Measurements from ENCODE around the gene APBA1.

APBA1 gene

GRCh38 chr9:69658987-69659675 lies 13.0 kb downstream of the APBA1 start:
- Histone ChIP-seq H3K27me3 (ENCODE audit: control insufficient read depth, insufficient read depth, low read length, poor library complexity, severe bottlenecking) (no peaks in the 10 kb centered on the region), H3K4me3 (ENCODE audit: insufficient read depth, low read depth, low read length) (no peak overlapping the region), H3K4me1 (ENCODE audit: control insufficient read depth, insufficient read depth, low read length) (no peaks in the 10 kb centered on the region), H3K9me3 (ENCODE audit: control insufficient read depth, low read length) (no peaks in the 10 kb centered on the region), H3K27ac (ENCODE audit: insufficient read depth, low read depth, low read length, poor library complexity, severe bottlenecking) (no peak overlapping the region), H3K36me3 (ENCODE audit: control insufficient read depth, insufficient read depth, low read length) (no peaks in the 10 kb centered on the region)
- 70 to 83% methylated on average over 3 of the region's 3 CpGs for WGBS, 2 experiments

GRCh38 chr9:69657269-69657668 lies 14.9 kb downstream of the APBA1 start:
- Histone ChIP-seq H3K4me3 (ENCODE audit: insufficient read depth, low read depth, low read length) (no peak overlapping the region), H3K27ac (ENCODE audit: insufficient read depth, low read depth, low read length, poor library complexity, severe bottlenecking) (no peak overlapping the region), H3K36me3 (ENCODE audit: control insufficient read depth, insufficient read depth, low read length) (no peaks in the 10 kb centered on the region), H3K27me3 (ENCODE audit: control insufficient read depth, insufficient read depth, low read length, poor library complexity, severe bottlenecking) (no peaks in the 10 kb centered on the region), H3K4me1 (ENCODE audit: control insufficient read depth, insufficient read depth, low read length) (no peaks in the 10 kb centered on the region), H3K9me3 (ENCODE audit: control insufficient read depth, low read length) (no peaks in the 10 kb centered on the region)

GRCh38 chr9:69655065-69655464 lies 17.1 kb downstream of the APBA1 start:
- WGBS, 2 experiments: 82 to 86% methylated on average over 1 of the region's 2 CpGs
- Histone ChIP-seq H3K27ac (ENCODE audit: insufficient read depth, low read depth, low read length, poor library complexity, severe bottlenecking) (no peak overlapping the region), H3K9me3 (ENCODE audit: control insufficient read depth, low read length) (no peaks in the 10 kb centered on the region), H3K4me3 (ENCODE audit: insufficient read depth, low read depth, low read length) (no peak overlapping the region), H3K4me1 (ENCODE audit: control insufficient read depth, insufficient read depth, low read length) (no peaks in the 10 kb centered on the region), H3K27me3 (ENCODE audit: control insufficient read depth, insufficient read depth, low read length, poor library complexity, severe bottlenecking) (no peaks in the 10 kb centered on the region), H3K36me3 (ENCODE audit: control insufficient read depth, insufficient read depth, low read length) (no peaks in the 10 kb centered on the region)

GRCh38 chr9:69653261-69653660 lies 18.9 kb downstream of the APBA1 start:
- WGBS, 2 experiments: 88 to 95% methylated on average over 1 of the region's 1 CpG
- no peaks in the 10 kb centered on the region for H3K9me3 ChIP-seq (ENCODE audit: control insufficient read depth, low read length)
- no peaks in the 10 kb centered on the region for H3K27me3 ChIP-seq (ENCODE audit: control insufficient read depth, insufficient read depth, low read length, poor library complexity, severe bottlenecking)
- H3K4me3 ChIP-seq (ENCODE audit: insufficient read depth, low read depth, low read length): no peak overlapping the region
- H3K4me1 ChIP-seq (ENCODE audit: control insufficient read depth, insufficient read depth, low read length): no peaks in the 10 kb centered on the region
- no peak overlapping the region for H3K27ac ChIP-seq (ENCODE audit: insufficient read depth, low read depth, low read length, poor library complexity, severe bottlenecking)
- H3K36me3 ChIP-seq (ENCODE audit: control insufficient read depth, insufficient read depth, low read length): no peaks in the 10 kb centered on the region

- H3K36me3 ChIP-seq (ENCODE audit: control insufficient read depth, insufficient read depth, low read length): no peaks in the 10 kb centered on the region
- H3K4me1 ChIP-seq (ENCODE audit: control insufficient read depth, insufficient read depth, low read length): no peaks in the 10 kb centered on the region
- WGBS, 2 experiments: 57 to 61% methylated on average over 3 of the region's 4 CpGs
- H3K27ac ChIP-seq (ENCODE audit: insufficient read depth, low read depth, low read length, poor library complexity, severe bottlenecking): no peak overlapping the region
- H3K9me3 ChIP-seq (ENCODE audit: control insufficient read depth, low read length): no peaks in the 10 kb centered on the region
- no peaks in the 10 kb centered on the region for H3K27me3 ChIP-seq (ENCODE audit: control insufficient read depth, insufficient read depth, low read length, poor library complexity, severe bottlenecking)
- no peak overlapping the region for H3K4me3 ChIP-seq (ENCODE audit: insufficient read depth, low read depth, low read length)
Measured at GRCh38 chr9:69649566-69650250, 22.5 kb downstream of the APBA1 start.

GRCh38 chr9:69647804-69648203 lies 24.4 kb downstream of the APBA1 start:
- Histone ChIP-seq H3K27me3 (ENCODE audit: control insufficient read depth, insufficient read depth, low read length, poor library complexity, severe bottlenecking) (no peaks in the 10 kb centered on the region), H3K9me3 (ENCODE audit: control insufficient read depth, low read length) (no peaks in the 10 kb centered on the region), H3K27ac (ENCODE audit: insufficient read depth, low read depth, low read length, poor library complexity, severe bottlenecking) (no peak overlapping the region), H3K36me3 (ENCODE audit: control insufficient read depth, insufficient read depth, low read length) (no peaks in the 10 kb centered on the region), H3K4me1 (ENCODE audit: control insufficient read depth, insufficient read depth, low read length) (no peaks in the 10 kb centered on the region), H3K4me3 (ENCODE audit: insufficient read depth, low read depth, low read length) (no peak overlapping the region)
- 91 to 94% methylated on average over 3 of the region's 3 CpGs for WGBS, 2 experiments

- WGBS, 2 experiments: 71 to 80% methylated on average over 2 to 3 of the region's 3 CpGs
- no peaks in the 10 kb centered on the region for H3K27me3 ChIP-seq (ENCODE audit: control insufficient read depth, insufficient read depth, low read length, poor library complexity, severe bottlenecking)
- no peaks in the 10 kb centered on the region for H3K9me3 ChIP-seq (ENCODE audit: control insufficient read depth, low read length)
- H3K36me3 ChIP-seq (ENCODE audit: control insufficient read depth, insufficient read depth, low read length): no peaks in the 10 kb centered on the region
- no peak overlapping the region for H3K4me3 ChIP-seq (ENCODE audit: insufficient read depth, low read depth, low read length)
- H3K27ac ChIP-seq (ENCODE audit: insufficient read depth, low read depth, low read length, poor library complexity, severe bottlenecking): no peak overlapping the region
- H3K4me1 ChIP-seq (ENCODE audit: control insufficient read depth, insufficient read depth, low read length): no peaks in the 10 kb centered on the region
Measured at GRCh38 chr9:69646810-69647209, 25.4 kb downstream of the APBA1 start.

GRCh38 chr9:69645488-69645887 lies 26.7 kb downstream of the APBA1 start:
- H3K4me3 ChIP-seq (ENCODE audit: insufficient read depth, low read depth, low read length): no peak overlapping the region
- no peaks in the 10 kb centered on the region for H3K27me3 ChIP-seq (ENCODE audit: control insufficient read depth, insufficient read depth, low read length, poor library complexity, severe bottlenecking)
- H3K4me1 ChIP-seq (ENCODE audit: control insufficient read depth, insufficient read depth, low read length): no peaks in the 10 kb centered on the region
- 80 to 83% methylated on average over 10 of the region's 10 CpGs for WGBS, 2 experiments
- H3K27ac ChIP-seq (ENCODE audit: insufficient read depth, low read depth, low read length, poor library complexity, severe bottlenecking): no peak overlapping the region
- no peaks in the 10 kb centered on the region for H3K9me3 ChIP-seq (ENCODE audit: control insufficient read depth, low read length)
- no peaks in the 10 kb centered on the region for H3K36me3 ChIP-seq (ENCODE audit: control insufficient read depth, insufficient read depth, low read length)

GRCh38 chr9:69643098-69643497 lies 29.1 kb downstream of the APBA1 start:
- Histone ChIP-seq H3K27ac (ENCODE audit: insufficient read depth, low read depth, low read length, poor library complexity, severe bottlenecking) (no peak overlapping the region), H3K9me3 (ENCODE audit: control insufficient read depth, low read length) (no peaks in the 10 kb centered on the region), H3K4me3 (ENCODE audit: insufficient read depth, low read depth, low read length) (no peak overlapping the region), H3K4me1 (ENCODE audit: control insufficient read depth, insufficient read depth, low read length) (no peaks in the 10 kb centered on the region), H3K36me3 (ENCODE audit: control insufficient read depth, insufficient read depth, low read length) (no peaks in the 10 kb centered on the region), H3K27me3 (ENCODE audit: control insufficient read depth, insufficient read depth, low read length, poor library complexity, severe bottlenecking) (no peaks in the 10 kb centered on the region)
- WGBS, 2 experiments: 81 to 94% methylated on average over 1 of the region's 1 CpG

GRCh38 chr9:69637817-69638200 lies 34.4 kb downstream of the APBA1 start:
- no peaks in the 10 kb centered on the region for H3K27me3 ChIP-seq (ENCODE audit: control insufficient read depth, insufficient read depth, low read length, poor library complexity, severe bottlenecking)
- H3K36me3 ChIP-seq (ENCODE audit: control insufficient read depth, insufficient read depth, low read length): no peaks in the 10 kb centered on the region
- no peaks in the 10 kb centered on the region for H3K4me1 ChIP-seq (ENCODE audit: control insufficient read depth, insufficient read depth, low read length)
- H3K9me3 ChIP-seq (ENCODE audit: control insufficient read depth, low read length): no peaks in the 10 kb centered on the region
- no peak overlapping the region for H3K27ac ChIP-seq (ENCODE audit: insufficient read depth, low read depth, low read length, poor library complexity, severe bottlenecking)
- no peak overlapping the region for H3K4me3 ChIP-seq (ENCODE audit: insufficient read depth, low read depth, low read length)

Measured in ectodermal cell (in vitro differentiated cells).